OCI-LY1 (cell line): ENCODE data around the gene ALDH1L1.

Source experiments
- EZH2 ChIP-seq: fragments of 200-600 bp; sonication (generic), shearing (Covaris generic); IDR thresholded peaks from 2 replicates; pipeline ENCODE4 v1.8.0; 2017; ENCODE audit warnings: borderline replicate concordance, mixed run types, mild to moderate bottlenecking, antibody characterized with exemption, low read length, moderate library complexity, mixed read lengths
- TF ChIP-seq, protein P1 (sequence below): fragments of 200-600 bp; sonication (generic), shearing (Covaris generic); IDR thresholded peaks from 2 replicates; pipeline ENCODE4 v1.5.1; 2017; ENCODE audit warnings: mild to moderate bottlenecking, antibody characterized with exemption, low read length, moderate library complexity, mixed read lengths

DNA sequence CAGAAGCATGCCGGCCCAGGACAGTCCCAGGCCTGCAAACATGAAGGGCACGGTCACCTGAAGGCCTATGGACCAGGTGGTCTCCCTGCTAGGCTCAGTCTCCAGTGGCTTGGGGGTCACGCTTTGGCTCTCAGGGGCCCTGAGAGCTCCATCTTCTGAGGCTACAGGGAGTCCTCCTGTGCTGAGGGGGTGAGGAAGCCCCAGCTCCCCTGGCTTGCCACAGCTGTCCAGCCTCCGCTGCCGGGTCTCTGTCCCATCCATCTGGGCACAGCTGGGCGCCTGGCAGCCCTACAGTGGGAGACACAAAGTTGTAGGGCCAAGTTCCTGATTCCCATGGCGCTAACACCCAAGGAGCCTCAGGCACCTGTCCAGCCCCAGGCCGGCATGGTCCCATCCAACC lies 112.4 kb downstream of the ALDH1L1 start:
- TF ChIP-seq, protein P1, sequence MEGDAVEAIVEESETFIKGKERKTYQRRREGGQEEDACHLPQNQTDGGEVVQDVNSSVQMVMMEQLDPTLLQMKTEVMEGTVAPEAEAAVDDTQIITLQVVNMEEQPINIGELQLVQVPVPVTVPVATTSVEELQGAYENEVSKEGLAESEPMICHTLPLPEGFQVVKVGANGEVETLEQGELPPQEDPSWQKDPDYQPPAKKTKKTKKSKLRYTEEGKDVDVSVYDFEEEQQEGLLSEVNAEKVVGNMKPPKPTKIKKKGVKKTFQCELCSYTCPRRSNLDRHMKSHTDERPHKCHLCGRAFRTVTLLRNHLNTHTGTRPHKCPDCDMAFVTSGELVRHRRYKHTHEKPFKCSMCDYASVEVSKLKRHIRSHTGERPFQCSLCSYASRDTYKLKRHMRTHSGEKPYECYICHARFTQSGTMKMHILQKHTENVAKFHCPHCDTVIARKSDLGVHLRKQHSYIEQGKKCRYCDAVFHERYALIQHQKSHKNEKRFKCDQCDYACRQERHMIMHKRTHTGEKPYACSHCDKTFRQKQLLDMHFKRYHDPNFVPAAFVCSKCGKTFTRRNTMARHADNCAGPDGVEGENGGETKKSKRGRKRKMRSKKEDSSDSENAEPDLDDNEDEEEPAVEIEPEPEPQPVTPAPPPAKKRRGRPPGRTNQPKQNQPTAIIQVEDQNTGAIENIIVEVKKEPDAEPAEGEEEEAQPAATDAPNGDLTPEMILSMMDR, result no peak
- TF ChIP-seq EZH2, result no peak
